ENCODE measurements around the gene LDLRAP1. TPM values are rescaled to one million over a fixed set of nuclear protein-coding genes. Genes with fewer than 3 reads are reported as not detected.

Gene LDLRAP1
- total and polyA plus RNA-seq, 9 of the 15 experiments (the other 6 are each of a cell fraction or from before 2014, with no cell fraction given), result 0.56 to 29.6 (median 16.2) TPM

GRCh38 chr1:25583519-25584370 is 40.3 kb downstream of the LDLRAP1 start:
- 0 out of 2 replicates have a peak, but pooled peaks cover 5% of the 10 kb centered on the region for H4K20me1 ChIP-seq (replicated peaks; ENCODE audit: control insufficient read depth, insufficient read depth, low read length)
- H3K79me2 ChIP-seq (ENCODE audit: control insufficient read depth, insufficient read depth, low read length), result no peaks in the 10 kb centered on the region
- in situ Hi-C loops (cut with MboI) (no loop called here), intact Hi-C loops (cut with micrococcal nuclease) (no loop called here)
- peak overlapping the region in 1 of 2 experiments; percentile 37; a peak in 1 of 4 replicates for H3K9ac ChIP-seq (ENCODE audit: insufficient read depth in 1 of 2, low read depth in 2 of 2, low read length in 2 of 2)
- peaks cover 0 to 14% of the 10 kb centered on the region in 2 experiments; a peak in 3 of 5 replicates for H3K4me1 ChIP-seq (replicated peaks in 1 of 2; ENCODE audit: control insufficient read depth in 2 of 2, insufficient read depth in 2 of 2, low read length in 2 of 2)
- H2AFZ ChIP-seq (ENCODE audit: low read depth, low read length), result no peak overlapping the region
- FAIRE-seq, result no peak
- no peaks in the 10 kb centered on the region for H3K9me3 ChIP-seq (replicated peaks; ENCODE audit: control insufficient read depth, insufficient read depth, low read depth, low read length)
- H3K4me3 ChIP-seq, result no peak overlapping the region
- peaks cover 27 to 54% of the 10 kb centered on the region in 2 experiments for H3K27me3 ChIP-seq (ENCODE audit: control insufficient read depth in 2 of 2, insufficient read depth in 2 of 2, low read length in 2 of 2)
- ATAC-seq, result no peak
- H3K4me2 ChIP-seq (ENCODE audit: insufficient read depth, low read length), result no peak overlapping the region
- H3K27ac ChIP-seq (ENCODE audit: extremely low read depth, low read depth, low read length), result no peak overlapping the region
- ChIA-PET POLR2A (interaction anchor here (1.0 to 2.7 kb wide), 2 partner anchors 14 to 67 kb away, joined by 4 to 6 read pairs; no protein-coding TSS in a partner anchor), CTCF (ENCODE audit: low intra/inter-chr PET ratio) (no interaction called here)
- TF ChIP-seq MGA (IDR thresholded peaks at IDR 0.05), result peak; percentile 21; the same call in 1 of the 2 replicates
- TF ChIP-seq L3MBTL2 (IDR thresholded peaks at IDR 0.05), result peak; percentile 42; the same call in 1 of the 2 replicates
- no peak for TF ChIP-seq E2F4 (CRISPR knock-in tag; IDR thresholded peaks at IDR 0.05; ENCODE audit: low read depth)
- TF ChIP-seq ADNP (tag; IDR thresholded peaks at IDR 0.05), result 0 out of 2 replicates have a peak, but pooled peaks have one; percentile 24
- WGBS (ENCODE audit: insufficient coverage, low coverage, missing lambda C conversion rate), result 20% methylated on average over 14 of the region's 14 CpGs
- no peaks in the 10 kb centered on the region for H3K9me1 ChIP-seq (ENCODE audit: control insufficient read depth, insufficient read depth, low read length)
- no peaks in the 10 kb centered on the region for H3K36me3 ChIP-seq (ENCODE audit: control insufficient read depth, insufficient read depth, low read length)
- BruUV-seq (replicated peaks), result no TSS peak
- DNase-seq (ENCODE audit: extremely low read depth in 1 of 4, low spot score in 3 of 4), result no peak

Data from K562 (cell line).